Neuron (in vitro differentiated cells): ENCODE data around the gene SGO1.

Source experiments
- H2AFZ ChIP-seq: one replicate; pipeline ENCODE4 v1.6.1; 2013; ENCODE audit warnings: low read depth, mild to moderate bottlenecking, inconsistent platforms, low read length, moderate library complexity
- H3K27me3 ChIP-seq: one replicate; pipeline ENCODE4 v1.6.1; 2013; ENCODE audit warnings: low read length; ENCODE audit not compliant: insufficient read depth
- H3K36me3 ChIP-seq: one replicate; pipeline ENCODE4 v1.6.1; 2013; ENCODE audit warnings: low read length; ENCODE audit not compliant: insufficient read depth
- H3K4me1 ChIP-seq: one replicate; pipeline ENCODE4 v1.6.1; 2013; ENCODE audit warnings: low read length; ENCODE audit not compliant: insufficient read depth
- H3K4me3 ChIP-seq: 2 replicates; pipeline ENCODE4 v1.5.1; 2013; ENCODE audit warnings: mild to moderate bottlenecking, low read length, moderate library complexity
- H3K9me3 ChIP-seq: one replicate; pipeline ENCODE4 v1.6.1; 2013; ENCODE audit warnings: low read length

SGO1 gene

GRCh38 chr3:20145874-20146273 lies 40.1 kb downstream of the SGO1 start:
- H3K36me3 ChIP-seq, result no peaks in the 10 kb centered on the region
- H3K9me3 ChIP-seq, result no peaks in the 10 kb centered on the region
- H3K27me3 ChIP-seq, result no peaks in the 10 kb centered on the region
- no peak overlapping the region for H2AFZ ChIP-seq
- H3K4me1 ChIP-seq, result peaks cover 18% of the 10 kb centered on the region
- H3K4me3 ChIP-seq, result no peak overlapping the region

- Histone ChIP-seq H3K36me3 (no peaks in the 10 kb centered on the region), H3K4me3 (no peak overlapping the region), H3K4me1 (peaks cover 18% of the 10 kb centered on the region), H2AFZ (no peak overlapping the region), H3K9me3 (no peaks in the 10 kb centered on the region), H3K27me3 (no peaks in the 10 kb centered on the region)
Measured at GRCh38 chr3:20143519-20143918, 42.5 kb downstream of the SGO1 start.

GRCh38 chr3:20142517-20142916 lies 43.5 kb downstream of the SGO1 start:
- Histone ChIP-seq H3K9me3 (no peaks in the 10 kb centered on the region), H3K36me3 (no peaks in the 10 kb centered on the region), H3K4me1 (peaks cover 18% of the 10 kb centered on the region), H3K27me3 (no peaks in the 10 kb centered on the region), H3K4me3 (no peak overlapping the region), H2AFZ (no peak overlapping the region)

- Histone ChIP-seq H3K36me3 (no peaks in the 10 kb centered on the region), H3K27me3 (no peaks in the 10 kb centered on the region), H3K4me3 (peak overlapping the region; percentile 17), H2AFZ (peak overlapping the region; percentile 57), H3K4me1 (peaks cover 18% of the 10 kb centered on the region), H3K9me3 (no peaks in the 10 kb centered on the region)
Measured at GRCh38 chr3:20141851-20142250, 44.2 kb downstream of the SGO1 start.

- Histone ChIP-seq H2AFZ (peak overlapping the region; percentile 57), H3K27me3 (no peaks in the 10 kb centered on the region), H3K4me3 (no peak overlapping the region), H3K36me3 (no peaks in the 10 kb centered on the region), H3K4me1 (peaks cover 18% of the 10 kb centered on the region), H3K9me3 (no peaks in the 10 kb centered on the region)
Measured at GRCh38 chr3:20141316-20141715, 44.7 kb downstream of the SGO1 start.

- no peak overlapping the region for H3K4me3 ChIP-seq
Measured at GRCh38 chr3:20140881-20141280, 45.1 kb downstream of the SGO1 start.

GRCh38 chr3:20137647-20138046 lies 48.4 kb downstream of the SGO1 start:
- Histone ChIP-seq H2AFZ (no peak overlapping the region), H3K4me3 (no peak overlapping the region), H3K9me3 (no peaks in the 10 kb centered on the region), H3K36me3 (no peaks in the 10 kb centered on the region), H3K27me3 (no peaks in the 10 kb centered on the region), H3K4me1 (peaks cover 17% of the 10 kb centered on the region)

More at GRCh38 chr3:20140881-20141280, 45.1 kb downstream of the SGO1 start:
- no peak overlapping the region for H2AFZ ChIP-seq
- no peaks in the 10 kb centered on the region for H3K36me3 ChIP-seq
- no peaks in the 10 kb centered on the region for H3K9me3 ChIP-seq
- H3K4me1 ChIP-seq, result peaks cover 18% of the 10 kb centered on the region
- H3K27me3 ChIP-seq, result no peaks in the 10 kb centered on the region

- no peak overlapping the region for H3K4me3 ChIP-seq
- H2AFZ ChIP-seq, result no peak overlapping the region
- H3K27me3 ChIP-seq, result no peaks in the 10 kb centered on the region
- H3K4me1 ChIP-seq, result peaks cover 3% of the 10 kb centered on the region
- H3K36me3 ChIP-seq, result no peaks in the 10 kb centered on the region
- H3K9me3 ChIP-seq, result no peaks in the 10 kb centered on the region
Measured at GRCh38 chr3:20136231-20136630, 49.8 kb downstream of the SGO1 start.

GRCh38 chr3:20130106-20130505 lies 55.9 kb downstream of the SGO1 start:
- no peaks in the 10 kb centered on the region for H3K27me3 ChIP-seq
- H3K9me3 ChIP-seq, result no peaks in the 10 kb centered on the region
- no peak overlapping the region for H3K4me3 ChIP-seq
- peaks cover 5% of the 10 kb centered on the region for H3K36me3 ChIP-seq
- no peaks in the 10 kb centered on the region for H3K4me1 ChIP-seq
- H2AFZ ChIP-seq, result no peak overlapping the region

GRCh38 chr3:20128358-20128757 lies 57.6 kb downstream of the SGO1 start:
- peaks cover 2% of the 10 kb centered on the region for H3K9me3 ChIP-seq

GRCh38 chr3:20125897-20126296 lies 60.1 kb downstream of the SGO1 start:
- H3K9me3 ChIP-seq, result peaks cover 2% of the 10 kb centered on the region
- no peak overlapping the region for H3K4me3 ChIP-seq
- H2AFZ ChIP-seq, result no peak overlapping the region
- no peaks in the 10 kb centered on the region for H3K27me3 ChIP-seq
- H3K4me1 ChIP-seq, result no peaks in the 10 kb centered on the region
- peaks cover 14% of the 10 kb centered on the region for H3K36me3 ChIP-seq

More at GRCh38 chr3:20128358-20128757, 57.6 kb downstream of the SGO1 start:
- peaks cover 7% of the 10 kb centered on the region for H3K36me3 ChIP-seq
- H3K4me3 ChIP-seq, result no peak overlapping the region
- no peak overlapping the region for H2AFZ ChIP-seq
- H3K27me3 ChIP-seq, result no peaks in the 10 kb centered on the region
- no peaks in the 10 kb centered on the region for H3K4me1 ChIP-seq

- peaks cover 14% of the 10 kb centered on the region for H3K36me3 ChIP-seq
- no peaks in the 10 kb centered on the region for H3K4me1 ChIP-seq
- H2AFZ ChIP-seq, result no peak overlapping the region
- peaks cover 2% of the 10 kb centered on the region for H3K9me3 ChIP-seq
- H3K4me3 ChIP-seq, result no peak overlapping the region
- H3K27me3 ChIP-seq, result no peaks in the 10 kb centered on the region
Measured at GRCh38 chr3:20125289-20125688, 60.7 kb downstream of the SGO1 start.

- no peak overlapping the region for H3K4me3 ChIP-seq
- peaks cover 2% of the 10 kb centered on the region for H3K9me3 ChIP-seq
- no peaks in the 10 kb centered on the region for H3K4me1 ChIP-seq
- H3K36me3 ChIP-seq, result peaks cover 14% of the 10 kb centered on the region
- H2AFZ ChIP-seq, result no peak overlapping the region
- no peaks in the 10 kb centered on the region for H3K27me3 ChIP-seq
Measured at GRCh38 chr3:20123131-20123652, 62.8 kb downstream of the SGO1 start.

GRCh38 chr3:20121088-20121487 lies 64.9 kb downstream of the SGO1 start:
- Histone ChIP-seq H3K4me1 (peaks cover 5% of the 10 kb centered on the region), H3K4me3 (no peak overlapping the region), H3K27me3 (no peaks in the 10 kb centered on the region), H3K36me3 (peaks cover 10% of the 10 kb centered on the region), H3K9me3 (peaks cover 2% of the 10 kb centered on the region), H2AFZ (no peak overlapping the region)
